Measurements from ENCODE around the gene SDHB. TPM values are rescaled to one million over a fixed set of nuclear protein-coding genes. Genes with fewer than 3 reads are reported as not detected.
A peak's percentile ranks its signal among the peaks of the same experiment; 100 is the strongest.

The SDHB gene
- total RNA-seq, 3 donors from 2014 or later: 80.6 to 106 (median 97.7) TPM

DNA sequence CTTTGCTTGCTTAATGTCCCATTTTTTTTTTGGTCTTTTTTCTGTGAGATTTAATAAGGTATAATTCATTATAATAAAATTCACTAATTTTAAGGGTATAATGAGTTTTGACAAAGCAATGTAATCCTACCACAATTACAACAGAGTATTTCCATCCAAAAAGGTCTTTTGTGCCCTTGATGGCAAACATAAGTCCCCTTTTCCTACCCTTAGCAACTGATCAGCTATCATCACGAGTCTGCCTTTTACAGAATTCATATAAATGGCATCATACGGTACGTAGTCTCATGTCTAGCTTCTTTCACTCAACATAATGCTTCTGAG is 7.5 kb downstream of the SDHB start:
- no peak for DNase-seq (ENCODE audit: low spot score in 2 of 2)
- Histone ChIP-seq H3K36me3 (no peaks in the 10 kb centered on the region), H3K9me3 (no peaks in the 10 kb centered on the region), H3K27ac (no peak overlapping the region), H3K27me3 (no peaks in the 10 kb centered on the region), H3K4me1 (no peaks in the 10 kb centered on the region), H3K4me3 (no peak overlapping the region)
- TF ChIP-seq POLR2AphosphoS5 (IDR thresholded peaks at IDR 0.05) (no peak), CTCF (IDR thresholded peaks at IDR 0.05) (peak in 1 of 3 donors; percentile 2)
- intact Hi-C loops (cut with DNase I; ENCODE audit: low total_unique reads): loop anchor here (5.0 kb wide), 1 partner anchor 89 kb away; no protein-coding TSS in a partner anchor

DNA sequence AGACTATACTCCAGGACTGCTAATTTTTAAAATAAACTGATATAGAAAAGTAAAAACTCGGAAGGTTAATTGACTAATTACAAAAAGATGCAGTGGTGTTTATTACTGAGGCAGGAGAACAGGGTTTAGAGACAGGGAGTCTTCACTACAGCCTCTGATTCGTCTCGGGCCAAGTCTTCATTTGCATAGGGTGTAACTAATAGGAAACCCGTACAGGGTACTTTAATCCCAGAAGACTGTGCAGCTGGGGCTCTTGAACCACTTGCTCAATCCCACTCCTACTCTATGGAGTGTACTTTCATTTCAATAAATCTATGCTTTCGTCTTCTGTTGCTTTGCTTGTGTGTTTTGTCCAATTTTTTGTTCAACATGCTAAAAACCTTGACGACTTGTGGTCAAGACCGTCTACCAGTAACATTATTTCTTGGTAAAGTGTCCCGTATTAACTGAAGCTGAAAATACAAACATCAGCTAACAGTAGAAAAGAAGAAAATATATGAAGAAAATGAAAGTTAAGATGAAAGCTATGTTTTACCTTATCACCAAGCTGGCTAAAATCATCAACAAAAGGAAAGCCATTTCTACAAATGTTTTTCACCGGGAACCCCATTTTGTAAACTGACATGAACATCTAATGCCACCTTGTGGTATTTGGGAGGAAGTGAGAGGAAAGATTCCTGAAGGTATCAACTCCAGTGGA is 8.0 kb downstream of the SDHB start:
- Histone ChIP-seq H3K27ac (no peak overlapping the region), H3K4me3 (peak overlapping the region in 2 of 3 donors; percentile 23 to 38), H3K4me1 (no peaks in the 10 kb centered on the region), H3K36me3 (no peaks in the 10 kb centered on the region), H3K27me3 (no peaks in the 10 kb centered on the region), H3K9me3 (no peaks in the 10 kb centered on the region)
- TF ChIP-seq POLR2AphosphoS5 (IDR thresholded peaks at IDR 0.05) (no peak), CTCF (IDR thresholded peaks at IDR 0.05) (peak; percentile 77 to 91 (median 89))
- DNase-seq (ENCODE audit: low spot score in 2 of 2): no peak
- intact Hi-C loops (cut with DNase I; ENCODE audit: low total_unique reads): loop anchor here (5.0 kb wide), 1 partner anchor 88 kb away; no protein-coding TSS in a partner anchor

DNA sequence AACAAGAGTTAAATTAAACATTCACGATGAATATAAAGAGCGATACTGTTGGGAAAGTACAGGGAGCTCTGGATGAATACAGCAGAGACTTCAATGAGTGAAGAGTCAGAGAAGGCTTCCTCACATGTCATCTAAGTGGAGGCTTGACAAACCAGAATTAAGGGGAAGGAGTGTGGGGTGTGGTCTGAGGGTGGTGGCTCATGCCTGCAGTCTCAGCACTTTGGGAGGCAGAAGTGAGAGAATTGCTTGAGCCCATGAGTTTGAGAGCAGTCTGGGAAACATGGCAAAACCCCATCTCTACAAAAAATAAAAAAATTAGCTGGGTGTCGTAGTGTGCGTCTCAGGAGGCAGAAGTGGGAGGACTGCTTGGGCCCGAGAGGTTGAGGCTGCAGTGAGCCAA is 8.7 kb downstream of the SDHB start:
- Histone ChIP-seq H3K36me3 (no peaks in the 10 kb centered on the region), H3K4me1 (no peaks in the 10 kb centered on the region), H3K27ac (no peak overlapping the region), H3K27me3 (no peaks in the 10 kb centered on the region), H3K9me3 (no peaks in the 10 kb centered on the region), H3K4me3 (no peak overlapping the region)
- DNase-seq (ENCODE audit: low spot score in 2 of 2): no peak
- intact Hi-C loops (cut with DNase I; ENCODE audit: low total_unique reads): loop anchor here (5.0 kb wide), 1 partner anchor 88 kb away; no protein-coding TSS in a partner anchor
- TF ChIP-seq CTCF (IDR thresholded peaks at IDR 0.05) (no peak), POLR2A (IDR thresholded peaks at IDR 0.05) (no peak), POLR2AphosphoS5 (IDR thresholded peaks at IDR 0.05) (no peak)

GRCh38 chr1:17043676-17044075 is 10.2 kb downstream of the SDHB start:
- H3K4me1 ChIP-seq: no peaks in the 10 kb centered on the region
- no peak for TF ChIP-seq POLR2A (IDR thresholded peaks at IDR 0.05)
- no peak for TF ChIP-seq CTCF (IDR thresholded peaks at IDR 0.05)
- TF ChIP-seq POLR2AphosphoS5 (IDR thresholded peaks at IDR 0.05): no peak
- no peaks in the 10 kb centered on the region for H3K27me3 ChIP-seq
- intact Hi-C loops (cut with DNase I; ENCODE audit: low total_unique reads): no loop called here
- no peak overlapping the region for H3K27ac ChIP-seq
- H3K4me3 ChIP-seq: no peak overlapping the region
- no peak for DNase-seq (ENCODE audit: low spot score in 2 of 2)
- H3K36me3 ChIP-seq: no peaks in the 10 kb centered on the region
- no peaks in the 10 kb centered on the region for H3K9me3 ChIP-seq

DNA sequence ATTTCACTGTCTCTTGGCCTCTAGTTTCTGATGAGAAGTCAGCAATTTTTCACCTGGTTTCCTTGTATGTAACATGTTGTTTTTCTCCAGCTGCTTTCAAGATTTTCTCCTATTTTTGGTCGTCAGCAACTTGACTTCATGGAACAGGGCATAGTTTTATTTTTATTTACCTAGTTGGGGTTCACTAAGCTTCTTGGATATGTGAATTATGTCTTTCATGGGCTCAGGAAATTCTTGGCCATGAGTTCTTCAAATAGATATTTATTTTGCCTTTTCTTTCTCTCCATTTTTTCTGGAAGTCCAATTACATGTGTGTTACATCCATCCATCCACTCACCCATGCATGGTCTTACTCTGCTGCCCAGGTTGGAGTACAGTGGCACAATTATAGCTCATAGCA is 13.7 kb downstream of the SDHB start:
- intact Hi-C loops (cut with DNase I; ENCODE audit: low total_unique reads): no loop called here
- H3K9me3 ChIP-seq: no peaks in the 10 kb centered on the region
- H3K27ac ChIP-seq: no peak overlapping the region
- H3K36me3 ChIP-seq: no peaks in the 10 kb centered on the region
- no peak for TF ChIP-seq CTCF (IDR thresholded peaks at IDR 0.05)
- TF ChIP-seq POLR2A (IDR thresholded peaks at IDR 0.05): no peak
- TF ChIP-seq POLR2AphosphoS5 (IDR thresholded peaks at IDR 0.05): no peak
- no peaks in the 10 kb centered on the region for H3K27me3 ChIP-seq
- DNase-seq (ENCODE audit: low spot score in 2 of 2): no peak
- H3K4me1 ChIP-seq: no peaks in the 10 kb centered on the region
- no peak overlapping the region for H3K4me3 ChIP-seq

Measured in breast epithelium (tissue), 4 donors.